Peyer's patch (tissue), 4 donors: ENCODE data around the gene PRDM5. TPM values are rescaled to one million over a fixed set of nuclear protein-coding genes. Genes with fewer than 3 reads are reported as not detected.

Experiments
- DNase-seq, 3 donors: peaks; one replicate each; pipeline ENCODE4 v3.0.0-alpha.2; 2017 to 2019
- H3K27ac ChIP-seq, 4 donors: fragments of 200-600 bp; sonication (generic); one replicate each; pipeline ENCODE4 v1.5.1; 2016 to 2019
- H3K27me3 ChIP-seq, 2 donors: fragments of 200-600 bp; sonication (generic); one replicate each; pipeline ENCODE4 v1.5.1; 2019
- H3K36me3 ChIP-seq, 3 donors: fragments of 200-600 bp; sonication (generic); one replicate each; pipeline ENCODE4 v1.5.1; 2016 to 2019
- H3K4me1 ChIP-seq, 4 donors: fragments of 200-600 bp; sonication (generic); one replicate each; pipeline ENCODE4 v1.5.1; 2016 to 2019
- H3K4me3 ChIP-seq, 4 donors: fragments of 200-600 bp; sonication (generic); 1 replicate in 3 of 4; 2 replicates in 1 of 4; pipeline ENCODE4 v1.5.1; 2016 to 2019; ENCODE audit warnings: mild to moderate bottlenecking in 1 of 4
- H3K9me3 ChIP-seq, 4 donors: fragments of 200-600 bp; sonication (generic); one replicate each; pipeline ENCODE4 v1.5.1; 2016 to 2019; ENCODE audit warnings: mild to moderate bottlenecking in 1 of 4
- CTCF ChIP-seq, 6 experiments: fragments of 450-650 bp in 4 of 6; fragments of 200-600 bp in 2 of 6; sonication (generic) in 1 of 6; IDR thresholded peaks; one replicate each; pipeline ENCODE4 v1.5.1; 2017 to 2019; ENCODE audit warnings: antibody characterized with exemption in 6 of 6, mild to moderate bottlenecking in 3 of 6, moderate library complexity in 1 of 6
- POLR2A ChIP-seq, 2 donors: fragments of 450-650 bp; IDR thresholded peaks; one replicate each; pipeline ENCODE4 v1.5.1; 2017; ENCODE audit warnings: antibody characterized with exemption in 2 of 2, mild to moderate bottlenecking in 2 of 2, moderate library complexity in 2 of 2
- total RNA-seq, 4 donors: library from RNA; depleted of rRNA; stranded (reverse); fragments of >200 nt; gene quantifications; one replicate each; pipeline ENCODE4 v1.1.0, GENCODE V29; 2016

PRDM5 gene
- total RNA-seq, 4 donors from 2014 or later: 3.9 to 9.9 (median 5.3) TPM

GRCh38 chr4:120718979-120719566, 203.5 kb downstream of the PRDM5 start:
- no peaks in the 10 kb centered on the region for H3K36me3 ChIP-seq
- no peaks in the 10 kb centered on the region for H3K27me3 ChIP-seq
- H3K27ac ChIP-seq: no peak overlapping the region
- TF ChIP-seq CTCF (IDR thresholded peaks at IDR 0.05) (peak in 4 of 6 experiments; percentile 16 to 51 (median 34)), POLR2A (IDR thresholded peaks at IDR 0.05) (no peak)
- H3K4me3 ChIP-seq: no peak overlapping the region
- H3K9me3 ChIP-seq: no peaks in the 10 kb centered on the region
- no peaks in the 10 kb centered on the region for H3K4me1 ChIP-seq
- no peak for DNase-seq

- Histone ChIP-seq H3K9me3 (no peaks in the 10 kb centered on the region), H3K27me3 (no peaks in the 10 kb centered on the region), H3K4me1 (no peaks in the 10 kb centered on the region), H3K27ac (no peak overlapping the region), H3K36me3 (no peaks in the 10 kb centered on the region), H3K4me3 (no peak overlapping the region)
- TF ChIP-seq CTCF (IDR thresholded peaks at IDR 0.05): no peak
- DNase-seq: no peak
Observed at GRCh38 chr4:120716346-120716745, 206.2 kb downstream of the PRDM5 start.

- TF ChIP-seq POLR2A (IDR thresholded peaks at IDR 0.05): no peak
- TF ChIP-seq CTCF (IDR thresholded peaks at IDR 0.05): no peak
- Histone ChIP-seq H3K9me3 (no peaks in the 10 kb centered on the region), H3K4me3 (no peak overlapping the region), H3K36me3 (no peaks in the 10 kb centered on the region), H3K27me3 (no peaks in the 10 kb centered on the region), H3K4me1 (no peaks in the 10 kb centered on the region), H3K27ac (no peak overlapping the region)
- DNase-seq: no peak
Observed at GRCh38 chr4:120714417-120715010, 208.0 kb downstream of the PRDM5 start.

GRCh38 chr4:120709991-120710390, 212.5 kb downstream of the PRDM5 start:
- no peaks in the 10 kb centered on the region for H3K9me3 ChIP-seq
- H3K36me3 ChIP-seq: no peaks in the 10 kb centered on the region
- TF ChIP-seq CTCF (IDR thresholded peaks at IDR 0.05) (no peak), POLR2A (IDR thresholded peaks at IDR 0.05) (no peak)
- H3K27ac ChIP-seq: no peak overlapping the region
- no peaks in the 10 kb centered on the region for H3K4me1 ChIP-seq
- DNase-seq: no peak
- H3K4me3 ChIP-seq: no peak overlapping the region
- no peaks in the 10 kb centered on the region for H3K27me3 ChIP-seq

- H3K27ac ChIP-seq: no peak overlapping the region
- DNase-seq: no peak
- H3K4me3 ChIP-seq: no peak overlapping the region
- no peaks in the 10 kb centered on the region for H3K27me3 ChIP-seq
- no peaks in the 10 kb centered on the region for H3K9me3 ChIP-seq
- no peaks in the 10 kb centered on the region for H3K4me1 ChIP-seq
- TF ChIP-seq CTCF (IDR thresholded peaks at IDR 0.05): no peak
- TF ChIP-seq POLR2A (IDR thresholded peaks at IDR 0.05): no peak
- no peaks in the 10 kb centered on the region for H3K36me3 ChIP-seq
Observed at GRCh38 chr4:120704538-120704937, 218.0 kb downstream of the PRDM5 start.
